GM18951 (cell line): Measurements from ENCODE around the gene FIGLA.
"Not testable (repeated sequence)": the region's sequence is repeated elsewhere in the genome, so short reads cannot be mapped to it uniquely, and the experiment has no call there.

Source experiments
- POLR2A ChIP-seq: IDR thresholded peaks from 4 replicates; pipeline ENCODE4 v1.6.1; 2011; ENCODE audit warnings: mild to moderate bottlenecking; ENCODE audit not compliant: insufficient read length, insufficient read depth; ENCODE audit errors: extremely low read depth
- in situ Hi-C: fragments of 300-500 bp; cut with MboI; formaldehyde crosslinking; loops from one replicate; pipeline ENCODE4 v1.12.0; 2022; ENCODE audit warnings: low sequenced_read_pairs, mixed read lengths, inconsistent platforms; ENCODE audit not compliant: unreplicated experiment

FIGLA gene

GRCh38 chr2:70756128-70756527 is 34.3 kb downstream of the FIGLA start:
- in situ Hi-C loops: no loop called here

GRCh38 chr2:70753902-70754301 is 36.5 kb downstream of the FIGLA start:
- TF ChIP-seq POLR2A: no peak
- in situ Hi-C loops: no loop called here

More at GRCh38 chr2:70756128-70756527, 34.3 kb downstream of the FIGLA start:
- TF ChIP-seq POLR2A: no peak

GRCh38 chr2:70753031-70753430 is 37.4 kb downstream of the FIGLA start:
- in situ Hi-C loops: no loop called here
- TF ChIP-seq POLR2A: no peak

GRCh38 chr2:70752396-70752795 is 38.0 kb downstream of the FIGLA start:
- in situ Hi-C loops: no loop called here
- TF ChIP-seq POLR2A: no peak

GRCh38 chr2:70751881-70752280 is 38.6 kb downstream of the FIGLA start:
- no peak for TF ChIP-seq POLR2A
- in situ Hi-C loops: no loop called here

GRCh38 chr2:70750320-70750719 is 40.1 kb downstream of the FIGLA start:
- TF ChIP-seq POLR2A: no peak

GRCh38 chr2:70748002-70748784 is 42.2 kb downstream of the FIGLA start:
- in situ Hi-C loops: no loop called here
- TF ChIP-seq POLR2A: no peak

More at GRCh38 chr2:70750320-70750719, 40.1 kb downstream of the FIGLA start:
- in situ Hi-C loops: no loop called here

GRCh38 chr2:70747284-70747683 is 43.2 kb downstream of the FIGLA start:
- in situ Hi-C loops: no loop called here
- TF ChIP-seq POLR2A: no peak

- in situ Hi-C loops: no loop called here
- no peak for TF ChIP-seq POLR2A
These were observed 44.1 kb downstream of the FIGLA start for GRCh38 chr2:70746094-70746974.

GRCh38 chr2:70745276-70745825 is 45.1 kb downstream of the FIGLA start:
- TF ChIP-seq POLR2A: no peak
- in situ Hi-C loops: no loop called here

GRCh38 chr2:70744397-70744796 is 46.0 kb downstream of the FIGLA start:
- TF ChIP-seq POLR2A: no peak
- in situ Hi-C loops: no loop called here

GRCh38 chr2:70743677-70744076 is 46.8 kb downstream of the FIGLA start:
- TF ChIP-seq POLR2A: no peak
- in situ Hi-C loops: no loop called here

- no peak for TF ChIP-seq POLR2A
- in situ Hi-C loops: no loop called here
These were observed 47.4 kb downstream of the FIGLA start for GRCh38 chr2:70743068-70743467.

- in situ Hi-C loops: not testable (repeated sequence)
These were observed 51.0 kb downstream of the FIGLA start for GRCh38 chr2:70739492-70739891.
